AG09309 (cell line): ENCODE results near the gene GCN1.

ENCODE experiments used
- DNase-seq: peaks from one replicate; pipeline ENCODE4 v3.0.0-alpha.2; 2010; ENCODE audit warnings: low read depth
- H3K4me3 ChIP-seq: 2 replicates; pipeline ENCODE4 v1.5.1; 2011; ENCODE audit warnings: mild to moderate bottlenecking, low read depth, low read length, moderate library complexity; ENCODE audit not compliant: control insufficient read depth
- CTCF ChIP-seq: IDR thresholded peaks from 2 replicates; pipeline ENCODE4 v1.5.1; 2011; ENCODE audit warnings: mild to moderate bottlenecking, low read depth, low read length, inconsistent platforms; ENCODE audit not compliant: insufficient read depth, control insufficient read depth; ENCODE audit errors: missing control alignments

GCN1 gene

GRCh38 chr12:120136093-120136770 lies 58.3 kb downstream of the GCN1 start:
- DNase-seq: no peak
- no peak overlapping the region for H3K4me3 ChIP-seq
- no peak for TF ChIP-seq CTCF

- no peak for TF ChIP-seq CTCF
- no peak overlapping the region for H3K4me3 ChIP-seq
- DNase-seq: no peak
Measured at GRCh38 chr12:120134307-120134980, 60.1 kb downstream of the GCN1 start.

GRCh38 chr12:120132863-120133385 lies 61.6 kb downstream of the GCN1 start:
- DNase-seq: no peak
- no peak for TF ChIP-seq CTCF
- no peak overlapping the region for H3K4me3 ChIP-seq

GRCh38 chr12:120132054-120132836 lies 62.3 kb downstream of the GCN1 start:
- no peak for TF ChIP-seq CTCF
- no peak for DNase-seq
- no peak overlapping the region for H3K4me3 ChIP-seq

- no peak for DNase-seq
- TF ChIP-seq CTCF: no peak
- H3K4me3 ChIP-seq: no peak overlapping the region
Measured at GRCh38 chr12:120131116-120131515, 63.4 kb downstream of the GCN1 start.

- TF ChIP-seq CTCF: no peak
- DNase-seq: no peak
Measured at GRCh38 chr12:120130011-120130410, 64.5 kb downstream of the GCN1 start.

More at GRCh38 chr12:120130011-120130410, 64.5 kb downstream of the GCN1 start:
- no peak overlapping the region for H3K4me3 ChIP-seq
